ENCODE measurements around the gene LIG1. TPM values are rescaled to one million over a fixed set of nuclear protein-coding genes. Genes with fewer than 3 reads are reported as not detected.

LIG1 gene
- total and polyA plus RNA-seq, 9 of the 15 experiments (the other 6 are each of a cell fraction or from before 2014, with no cell fraction given) = 9.6 to 114 (median 71.1) TPM

DNA sequence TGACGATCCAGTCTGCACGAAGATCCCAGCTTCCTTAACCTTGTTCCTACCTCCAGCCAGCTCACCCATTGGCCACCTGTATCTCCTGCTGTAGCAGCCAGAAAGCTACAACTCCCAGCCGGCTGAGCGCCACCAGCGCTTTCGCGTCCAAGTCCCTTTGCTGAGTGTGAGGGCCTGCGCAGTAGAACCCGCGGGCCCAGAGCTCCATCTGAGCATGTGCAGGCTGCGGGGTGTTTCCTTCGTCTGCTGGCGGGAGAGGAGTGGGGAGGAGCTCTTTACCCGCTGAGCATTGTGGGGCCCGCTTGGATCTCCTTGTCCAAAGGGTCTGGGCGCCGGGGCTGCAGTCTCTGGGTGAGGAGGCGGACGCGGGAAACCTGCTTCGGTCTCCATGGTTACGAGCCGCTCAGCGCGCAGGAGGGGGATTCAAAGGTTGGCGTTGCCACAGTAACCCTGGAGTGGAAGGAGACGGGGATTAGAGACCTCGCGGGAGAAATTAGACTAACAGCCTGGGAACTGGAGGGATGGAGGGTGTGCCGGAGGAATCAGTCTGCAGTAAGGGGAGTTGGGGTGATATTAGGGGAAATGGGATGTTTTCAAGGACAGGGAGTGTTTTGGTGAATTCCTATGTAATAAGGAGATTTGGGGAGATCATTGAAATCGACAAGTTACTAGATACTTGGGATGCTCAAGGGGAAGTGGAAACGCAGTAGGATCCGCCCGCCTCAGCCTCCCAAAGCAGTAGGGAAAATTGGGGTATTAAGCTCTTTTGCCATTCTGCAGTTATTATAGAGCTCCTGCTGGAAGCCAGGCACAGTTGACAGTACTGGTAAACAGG lies 33.9 kb upstream of the LIG1 start (continued):
- peak; percentile 86 for TF ChIP-seq SUPT5H (IDR thresholded peaks at IDR 0.05)
- TF ChIP-seq, protein P1, sequence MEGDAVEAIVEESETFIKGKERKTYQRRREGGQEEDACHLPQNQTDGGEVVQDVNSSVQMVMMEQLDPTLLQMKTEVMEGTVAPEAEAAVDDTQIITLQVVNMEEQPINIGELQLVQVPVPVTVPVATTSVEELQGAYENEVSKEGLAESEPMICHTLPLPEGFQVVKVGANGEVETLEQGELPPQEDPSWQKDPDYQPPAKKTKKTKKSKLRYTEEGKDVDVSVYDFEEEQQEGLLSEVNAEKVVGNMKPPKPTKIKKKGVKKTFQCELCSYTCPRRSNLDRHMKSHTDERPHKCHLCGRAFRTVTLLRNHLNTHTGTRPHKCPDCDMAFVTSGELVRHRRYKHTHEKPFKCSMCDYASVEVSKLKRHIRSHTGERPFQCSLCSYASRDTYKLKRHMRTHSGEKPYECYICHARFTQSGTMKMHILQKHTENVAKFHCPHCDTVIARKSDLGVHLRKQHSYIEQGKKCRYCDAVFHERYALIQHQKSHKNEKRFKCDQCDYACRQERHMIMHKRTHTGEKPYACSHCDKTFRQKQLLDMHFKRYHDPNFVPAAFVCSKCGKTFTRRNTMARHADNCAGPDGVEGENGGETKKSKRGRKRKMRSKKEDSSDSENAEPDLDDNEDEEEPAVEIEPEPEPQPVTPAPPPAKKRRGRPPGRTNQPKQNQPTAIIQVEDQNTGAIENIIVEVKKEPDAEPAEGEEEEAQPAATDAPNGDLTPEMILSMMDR (IDR thresholded peaks at IDR 0.05 in 2 of 3, conservative IDR thresholded peaks at IDR 0.05 in 1 of 3; ENCODE audit: insufficient read depth in 2 of 3, low read depth in 1 of 3, low read length in 3 of 3) = no peak
- TF ChIP-seq, protein P2, sequence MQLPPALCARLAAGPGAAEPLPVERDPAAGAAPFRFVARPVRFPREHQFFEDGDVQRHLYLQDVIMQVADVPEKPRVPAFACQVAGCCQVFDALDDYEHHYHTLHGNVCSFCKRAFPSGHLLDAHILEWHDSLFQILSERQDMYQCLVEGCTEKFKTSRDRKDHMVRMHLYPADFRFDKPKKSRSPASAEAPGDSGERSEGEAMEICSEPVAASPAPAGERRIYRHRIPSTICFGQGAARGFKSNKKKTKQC (CRISPR knock-in tag; IDR thresholded peaks at IDR 0.05) = peak; percentile 96
- TF ChIP-seq TEAD4 (IDR thresholded peaks at IDR 0.05; ENCODE audit: low read length) = peak; percentile 32; the same call in 1 of the 2 replicates
- peak; percentile 93; the same call in 1 of the 2 replicates for TF ChIP-seq TEAD4 (CRISPR knock-in tag; IDR thresholded peaks at IDR 0.05; ENCODE audit: borderline replicate concordance)
- TF ChIP-seq POLR2B (IDR thresholded peaks at IDR 0.05; ENCODE audit: low read depth, partially characterized antibody) = peak; percentile 77
- TF ChIP-seq DMBX1 (CRISPR knock-in tag; IDR thresholded peaks at IDR 0.05; ENCODE audit: borderline replicate concordance) = peak; percentile 37; the same call in 1 of the 2 replicates
- 0 out of 4 replicates have a peak, but pooled peaks of 1 of the 2 experiments have one; percentile 51 for TF ChIP-seq TEAD1 (CRISPR knock-in tag; IDR thresholded peaks at IDR 0.05)
- no peak for TF ChIP-seq ZNF197 (CRISPR knock-in tag; IDR thresholded peaks at IDR 0.05; ENCODE audit: low read depth)
- peak; percentile 90 for TF ChIP-seq L3MBTL2 (IDR thresholded peaks at IDR 0.05)
- TF ChIP-seq SRF (CRISPR knock-in tag; IDR thresholded peaks at IDR 0.05) = peak in 1 of 2 experiments; percentile 59; a peak in 1 of 4 replicates
- TF ChIP-seq, protein P3, sequence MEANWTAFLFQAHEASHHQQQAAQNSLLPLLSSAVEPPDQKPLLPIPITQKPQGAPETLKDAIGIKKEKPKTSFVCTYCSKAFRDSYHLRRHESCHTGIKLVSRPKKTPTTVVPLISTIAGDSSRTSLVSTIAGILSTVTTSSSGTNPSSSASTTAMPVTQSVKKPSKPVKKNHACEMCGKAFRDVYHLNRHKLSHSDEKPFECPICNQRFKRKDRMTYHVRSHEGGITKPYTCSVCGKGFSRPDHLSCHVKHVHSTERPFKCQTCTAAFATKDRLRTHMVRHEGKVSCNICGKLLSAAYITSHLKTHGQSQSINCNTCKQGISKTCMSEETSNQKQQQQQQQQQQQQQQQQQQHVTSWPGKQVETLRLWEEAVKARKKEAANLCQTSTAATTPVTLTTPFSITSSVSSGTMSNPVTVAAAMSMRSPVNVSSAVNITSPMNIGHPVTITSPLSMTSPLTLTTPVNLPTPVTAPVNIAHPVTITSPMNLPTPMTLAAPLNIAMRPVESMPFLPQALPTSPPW (CRISPR knock-in tag; IDR thresholded peaks at IDR 0.05) = peak; percentile 76
- no peak for TF ChIP-seq RBM39 (optimal IDR thresholded peaks at IDR 0.05; ENCODE audit: low read depth, low read length)
- no peak for TF ChIP-seq MCM7 (IDR thresholded peaks at IDR 0.05)
- TF ChIP-seq MEF2D (tag; conservative IDR thresholded peaks at IDR 0.05; ENCODE audit: low read depth) = 0 out of 2 replicates have a peak, but pooled peaks have one; percentile 40
- peak in 1 of 2 experiments; percentile 70; a peak in 2 of 4 replicates for TF ChIP-seq CSDE1 (IDR thresholded peaks at IDR 0.05)
- peak; percentile 29; the same call in 1 of the 2 replicates for TF ChIP-seq MTA1 (IDR thresholded peaks at IDR 0.05; ENCODE audit: borderline replicate concordance)
- TF ChIP-seq CHCHD3 (CRISPR knock-in tag; IDR thresholded peaks at IDR 0.05) = peak; percentile 67; the same call in 1 of the 2 replicates

Data from K562 (cell line).